Measurements from ENCODE around the gene SYTL3.

DNA sequence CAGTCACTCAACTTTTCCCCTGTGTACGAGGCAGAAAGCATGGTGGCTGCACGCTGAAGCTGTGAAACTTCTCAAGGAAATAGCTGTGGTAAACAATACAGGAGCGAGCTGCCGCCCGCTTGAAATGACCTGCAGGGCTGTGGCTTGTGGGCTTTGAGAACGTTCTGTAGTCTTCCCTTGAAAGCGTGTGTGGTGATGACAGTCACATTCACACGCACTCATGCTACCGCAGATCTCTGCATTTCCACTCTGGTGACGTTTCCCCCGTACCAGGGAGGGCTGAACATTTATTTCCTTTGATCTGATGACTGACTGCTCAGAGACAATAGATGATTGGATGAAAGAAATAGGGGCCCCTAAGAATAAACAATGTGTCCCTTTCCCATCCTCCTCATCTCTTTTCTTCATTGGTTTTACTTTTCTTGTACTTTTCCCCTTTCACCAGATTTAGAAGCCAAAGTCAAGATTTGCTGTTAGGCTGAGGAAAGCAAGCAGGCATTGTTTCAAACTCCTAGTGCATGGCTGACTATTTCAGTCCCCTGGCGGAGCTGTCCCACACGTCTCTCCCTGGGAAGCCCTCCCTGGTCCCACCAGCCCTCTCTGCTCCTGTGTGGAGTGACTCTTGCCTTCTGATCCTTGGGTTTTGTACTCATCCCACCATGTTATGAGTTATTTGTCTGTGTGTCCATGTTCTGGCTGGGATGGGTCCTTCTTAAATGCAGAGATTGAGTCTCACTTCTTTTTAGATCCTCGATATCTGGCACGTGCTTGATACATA lies 3.9 kb downstream of the SYTL3 start:
- TF ChIP-seq GATA2 (IDR thresholded peaks at IDR 0.05; ENCODE audit: low read depth, low read length): no peak
- no peak for TF ChIP-seq GATA3 (IDR thresholded peaks at IDR 0.05; ENCODE audit: low read depth, low read length)

Measured in SH-SY5Y (cell line).